CD14-positive monocyte (primary cell): ENCODE data around the gene DYRK1A. TPM values are rescaled to one million over a fixed set of nuclear protein-coding genes. Genes with fewer than 3 reads are reported as not detected.

ENCODE experiments used
- DNase-seq, 3 donors: peaks; one replicate each; pipeline ENCODE4 v3.0.0-alpha.2; 2011 to 2022
- H2AFZ ChIP-seq: 2 replicates; pipeline ENCODE4 v1.6.0; 2012; ENCODE audit warnings: mild to moderate bottlenecking, low read depth, low read length, inconsistent platforms; ENCODE audit not compliant: insufficient read depth, poor library complexity, severe bottlenecking
- H3K27ac ChIP-seq, 2 donors: 1 replicate in 1 of 2; 2 replicates in 1 of 2; pipeline ENCODE4 v1.5.1; 2012 to 2013; ENCODE audit warnings: low read length in 2 of 2, control low read depth in 1 of 2, inconsistent platforms in 1 of 2, low read depth in 1 of 2, mild to moderate bottlenecking in 1 of 2
- H3K27me3 ChIP-seq, 2 donors: one replicate each; pipeline versions ENCODE4 v1.6.0 to v1.6.1; 2011 to 2013; ENCODE audit warnings: low read length in 2 of 2; ENCODE audit not compliant: control insufficient read depth in 2 of 2, insufficient read depth in 2 of 2
- H3K36me3 ChIP-seq, 2 donors: replicated peaks in 1 of 2; 1 replicate in 1 of 2; 2 replicates in 1 of 2; pipeline versions ENCODE4 v1.5.1 to v1.6.1; 2012 to 2013; ENCODE audit warnings: low read length in 2 of 2, control low read depth in 1 of 2, inconsistent platforms in 1 of 2, mild to moderate bottlenecking in 1 of 2; ENCODE audit not compliant: insufficient read depth in 2 of 2, control insufficient read depth in 1 of 2
- H3K4me1 ChIP-seq, 2 donors: 1 replicate in 1 of 2; 2 replicates in 1 of 2; pipeline versions ENCODE4 v1.5.1 to v1.6.1; 2012 to 2013; ENCODE audit warnings: low read length in 2 of 2, control low read depth in 1 of 2, inconsistent platforms in 1 of 2, mild to moderate bottlenecking in 1 of 2, moderate library complexity in 1 of 2; ENCODE audit not compliant: insufficient read depth in 2 of 2, control insufficient read depth in 1 of 2
- H3K4me2 ChIP-seq: replicated peaks from 2 replicates; pipeline ENCODE3; 2012; ENCODE audit warnings: low read length, moderate library complexity, mild to moderate bottlenecking; ENCODE audit not compliant: poor library complexity, severe bottlenecking; ENCODE audit errors: extremely low read depth
- H3K4me3 ChIP-seq, 3 experiments: fragments of 200-600 bp in 1 of 3; sonication (generic) in 1 of 3; replicated peaks in 1 of 3; 1 replicate in 2 of 3; 2 replicates in 1 of 3; pipeline ENCODE4 v1.5.1; 2011 to 2013; ENCODE audit warnings: low read length in 3 of 3, mild to moderate bottlenecking in 3 of 3, control low read depth in 2 of 3, low read depth in 2 of 3, inconsistent platforms in 1 of 3, moderate library complexity in 1 of 3
- H3K79me2 ChIP-seq: 2 replicates; pipeline ENCODE4 v1.6.0; 2012; ENCODE audit warnings: mild to moderate bottlenecking, control low read depth, inconsistent platforms, low read length, moderate library complexity; ENCODE audit not compliant: insufficient read depth
- H3K9ac ChIP-seq: 2 replicates; pipeline ENCODE4 v1.6.0; 2017; ENCODE audit warnings: low read length, mild to moderate bottlenecking; ENCODE audit not compliant: insufficient read depth, poor library complexity, severe bottlenecking
- H3K9me3 ChIP-seq, 2 donors: replicated peaks in 1 of 2; 1 replicate in 1 of 2; 2 replicates in 1 of 2; pipeline versions ENCODE4 v1.5.1 to v1.6.1; 2012 to 2013; ENCODE audit warnings: low read length in 2 of 2, control low read depth in 1 of 2; ENCODE audit not compliant: control insufficient read depth in 1 of 2, insufficient read depth in 1 of 2
- H4K20me1 ChIP-seq: 2 replicates; pipeline ENCODE4 v1.6.0; 2012; ENCODE audit warnings: mild to moderate bottlenecking, low read length, control low read depth, moderate library complexity; ENCODE audit not compliant: insufficient read depth
- H3K27ac Mint-ChIP-seq, 7 donors: one replicate each; pipeline ENCODE4 v1.8.0; 2020; ENCODE audit warnings: mild to moderate bottlenecking in 7 of 7, mixed read lengths in 7 of 7, moderate library complexity in 6 of 7, inconsistent platforms in 2 of 7
- H3K27me3 Mint-ChIP-seq, 3 donors: one replicate each; pipeline ENCODE4 v1.8.0; 2021 to 2022; ENCODE audit warnings: low read depth in 3 of 3, mild to moderate bottlenecking in 3 of 3, mixed read lengths in 3 of 3, moderate library complexity in 3 of 3, inconsistent platforms in 1 of 3
- H3K36me3 Mint-ChIP-seq, 2 donors: one replicate each; pipeline ENCODE4 v1.8.0; 2020; ENCODE audit warnings: mixed read lengths in 2 of 2, inconsistent platforms in 1 of 2, mild to moderate bottlenecking in 1 of 2
- H3K4me1 Mint-ChIP-seq: one replicate; pipeline ENCODE4 v1.8.0; 2020; ENCODE audit warnings: mild to moderate bottlenecking, mixed read lengths
- H3K4me3 Mint-ChIP-seq, 2 donors: one replicate each; pipeline ENCODE4 v1.8.0; 2020; ENCODE audit warnings: mild to moderate bottlenecking in 2 of 2, mixed read lengths in 2 of 2, moderate library complexity in 1 of 2
- H3K9me3 Mint-ChIP-seq, 7 donors: one replicate each; pipeline ENCODE4 v1.8.0; 2020 to 2022; ENCODE audit warnings: mixed read lengths in 7 of 7, mild to moderate bottlenecking in 6 of 7, moderate library complexity in 6 of 7, inconsistent platforms in 2 of 7
- WGBS: methylation state at CpG from one replicate; pipeline ENCODE4 v1.1.5; 2013; ENCODE audit warnings: missing lambda C conversion rate; ENCODE audit not compliant: insufficient coverage; 5-methylcytosine and 5-hydroxymethylcytosine counted together
- intact Hi-C, 2 donors: fragments of 100-400 bp; cut with micrococcal nuclease; formaldehyde crosslinking; loops; one replicate each; pipeline versions ENCODE4 v1.15.0 to v1.15.1; 2023
- polyA plus RNA-seq, 3 donors: library from polyadenylated mRNA; depleted of rRNA in 1 of 3; unstranded in 2 of 3; stranded (reverse) in 1 of 3; fragments of 300-500 nt in 2 of 3; fragments of >200 nt in 1 of 3; fragmentation: Illumina TruSeq in 2 of 3; gene quantifications; 1 replicate in 2 of 3; 2 replicates in 1 of 3; pipeline ENCODE4 v1.2.3, GENCODE V29; 2012 to 2021
- TF ChIP-seq, protein P1 (sequence below): fragments of 200-600 bp; IDR thresholded peaks from one replicate; pipeline ENCODE4 v1.8.0; 2022; ENCODE audit warnings: antibody characterized with exemption, mild to moderate bottlenecking

Gene DYRK1A
- polyA plus RNA-seq, 3 donors: 1.8 to 53.5 (median 2.4) TPM

DNA sequence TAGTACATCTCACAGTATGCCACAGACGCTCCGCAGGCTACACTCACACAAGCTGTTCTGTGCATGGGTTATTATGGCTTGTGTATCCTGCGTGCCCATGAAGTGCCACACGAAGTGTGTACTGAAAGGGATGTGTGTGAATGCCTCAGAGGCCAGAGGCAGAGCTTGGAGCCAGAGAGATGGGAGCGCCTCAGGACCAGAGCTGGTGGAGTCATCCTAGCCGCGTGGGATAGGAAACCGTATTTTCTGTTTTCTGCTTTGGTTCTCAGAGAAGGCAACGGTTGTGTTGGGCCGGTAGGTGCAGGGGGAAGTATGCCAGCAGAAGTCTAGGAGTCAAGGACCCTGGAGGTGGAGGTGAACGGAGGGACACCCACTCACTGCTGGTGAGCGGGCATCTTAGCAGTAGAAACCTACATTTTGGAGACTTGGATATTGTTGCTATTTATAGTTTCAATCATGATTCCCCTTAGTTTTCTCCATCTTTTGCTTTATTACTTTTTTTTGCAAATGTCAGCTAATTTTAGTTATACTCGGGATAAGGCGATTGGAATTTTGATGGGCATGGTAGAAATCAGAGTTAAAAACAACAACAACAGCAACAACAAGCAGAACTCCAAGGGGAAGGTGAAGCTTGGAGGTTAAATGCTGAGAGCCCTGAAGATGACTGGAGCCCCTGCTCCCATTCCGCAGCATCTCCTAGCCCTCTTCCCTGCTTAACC lies 188.2 kb downstream of the DYRK1A start:
- Histone ChIP-seq H3K27ac (no peak overlapping the region), H3K4me2 (no peak overlapping the region), H2AFZ (no peak overlapping the region), H3K79me2 (no peaks in the 10 kb centered on the region), H4K20me1 (no peaks in the 10 kb centered on the region), H3K4me3 (no peak overlapping the region), H3K27me3 (no peaks in the 10 kb centered on the region), H3K9ac (no peak overlapping the region), H3K36me3 (no peaks in the 10 kb centered on the region), H3K4me1 (no peaks in the 10 kb centered on the region), H3K9me3 (no peaks in the 10 kb centered on the region)
- intact Hi-C loops: loop anchor here in 1 of 2 donors (10.0 kb wide), 1 partner anchor 330 kb away; no protein-coding TSS in a partner anchor
- TF ChIP-seq, protein P1, sequence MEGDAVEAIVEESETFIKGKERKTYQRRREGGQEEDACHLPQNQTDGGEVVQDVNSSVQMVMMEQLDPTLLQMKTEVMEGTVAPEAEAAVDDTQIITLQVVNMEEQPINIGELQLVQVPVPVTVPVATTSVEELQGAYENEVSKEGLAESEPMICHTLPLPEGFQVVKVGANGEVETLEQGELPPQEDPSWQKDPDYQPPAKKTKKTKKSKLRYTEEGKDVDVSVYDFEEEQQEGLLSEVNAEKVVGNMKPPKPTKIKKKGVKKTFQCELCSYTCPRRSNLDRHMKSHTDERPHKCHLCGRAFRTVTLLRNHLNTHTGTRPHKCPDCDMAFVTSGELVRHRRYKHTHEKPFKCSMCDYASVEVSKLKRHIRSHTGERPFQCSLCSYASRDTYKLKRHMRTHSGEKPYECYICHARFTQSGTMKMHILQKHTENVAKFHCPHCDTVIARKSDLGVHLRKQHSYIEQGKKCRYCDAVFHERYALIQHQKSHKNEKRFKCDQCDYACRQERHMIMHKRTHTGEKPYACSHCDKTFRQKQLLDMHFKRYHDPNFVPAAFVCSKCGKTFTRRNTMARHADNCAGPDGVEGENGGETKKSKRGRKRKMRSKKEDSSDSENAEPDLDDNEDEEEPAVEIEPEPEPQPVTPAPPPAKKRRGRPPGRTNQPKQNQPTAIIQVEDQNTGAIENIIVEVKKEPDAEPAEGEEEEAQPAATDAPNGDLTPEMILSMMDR: no peak
- Mint-ChIP-seq H3K4me1 (no peaks in the 10 kb centered on the region), H3K36me3 (no peaks in the 10 kb centered on the region), H3K9me3 (peaks cover 0 to 7% (median 3%) of the 10 kb centered on the region in 7 donors), H3K4me3 (no peak overlapping the region), H3K27ac (peak overlapping the region in 1 of 7 donors; percentile 3), H3K27me3 (peaks cover 2 to 4% (median 2%) of the 10 kb centered on the region in 3 donors)
- no peak for DNase-seq
- 88% methylated on average over 10 of the region's 15 CpGs for WGBS

DNA sequence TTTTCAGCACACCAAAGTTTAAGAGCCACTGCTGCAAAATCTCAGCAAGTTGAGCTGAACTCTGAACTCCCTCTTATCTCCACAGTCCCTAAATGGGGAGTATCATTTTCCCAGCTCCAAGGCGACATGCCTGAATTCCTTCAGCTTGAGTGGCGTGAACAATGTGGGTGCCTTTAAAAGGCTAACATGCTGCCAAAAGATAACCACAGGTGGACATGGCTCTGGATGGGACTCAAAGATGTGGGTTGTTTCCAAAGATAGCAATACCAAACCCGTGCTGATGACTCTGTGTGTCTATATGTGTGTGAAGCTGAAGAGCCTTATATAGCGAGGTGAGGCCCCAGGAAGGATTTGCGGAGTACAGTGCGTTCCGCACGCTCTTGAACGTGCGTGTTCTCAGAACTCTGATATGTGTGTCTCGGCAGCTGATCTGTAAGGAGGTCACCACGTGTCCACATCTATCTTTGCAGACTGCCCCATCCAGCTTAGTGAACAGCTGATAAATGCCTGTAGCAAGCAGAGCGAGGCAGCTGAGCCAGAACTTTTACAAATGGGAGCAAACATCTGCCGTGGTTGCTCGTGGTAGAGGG lies 189.2 kb downstream of the DYRK1A start:
- WGBS: 95% methylated on average over 13 of the region's 15 CpGs

More for the DNA sequence above, 189.2 kb downstream of the DYRK1A start:
- Histone ChIP-seq H4K20me1 (no peaks in the 10 kb centered on the region), H3K27ac (no peak overlapping the region), H2AFZ (no peak overlapping the region), H3K4me1 (no peaks in the 10 kb centered on the region), H3K36me3 (no peaks in the 10 kb centered on the region), H3K27me3 (no peaks in the 10 kb centered on the region), H3K79me2 (no peaks in the 10 kb centered on the region), H3K4me3 (no peak overlapping the region), H3K9me3 (no peaks in the 10 kb centered on the region), H3K9ac (no peak overlapping the region), H3K4me2 (no peak overlapping the region)
- intact Hi-C loops: loop anchor here in 1 of 2 donors (10.0 kb wide), 1 partner anchor 331 kb away; no protein-coding TSS in a partner anchor
- no peak for DNase-seq
- Mint-ChIP-seq H3K27ac (no peak overlapping the region), H3K4me1 (no peaks in the 10 kb centered on the region), H3K27me3 (peaks cover 0 to 2% (median 2%) of the 10 kb centered on the region in 3 donors), H3K9me3 (peaks cover 0 to 7% (median 2%) of the 10 kb centered on the region in 7 donors), H3K4me3 (no peak overlapping the region), H3K36me3 (no peaks in the 10 kb centered on the region)
- TF ChIP-seq, protein P1: no peak
